Gastroesophageal sphincter (tissue), 4 donors: Measurements from ENCODE around the gene TXNDC11. TPM values are rescaled to one million over a fixed set of nuclear protein-coding genes. Genes with fewer than 3 reads are reported as not detected.

Experiments used
- ATAC-seq: fragments of 150-250 bp; one replicate; pipeline ENCODE4 v1.9.1; 2016; ENCODE audit warnings: mild to moderate bottlenecking, moderate library complexity
- H3K27ac ChIP-seq, 4 donors: fragments of 200-600 bp; sonication (generic) in 3 of 4; 1 replicate in 3 of 4; 2 replicates in 1 of 4; pipeline ENCODE4 v1.5.1; 2016 to 2019
- H3K27me3 ChIP-seq: fragments of 200-600 bp; sonication (generic); one replicate; pipeline ENCODE4 v1.5.1; 2019
- H3K36me3 ChIP-seq, 2 donors: fragments of 200-600 bp; sonication (generic); one replicate each; pipeline ENCODE4 v1.5.1; 2019; ENCODE audit warnings: control low read depth in 1 of 2
- H3K4me1 ChIP-seq, 3 donors: fragments of 200-600 bp; sonication (generic); 1 replicate in 2 of 3; 2 replicates in 1 of 3; pipeline ENCODE4 v1.5.1; 2016 to 2019; ENCODE audit warnings: control low read depth in 2 of 3
- H3K4me3 ChIP-seq, 2 donors: fragments of 200-600 bp; sonication (generic); one replicate each; pipeline ENCODE4 v1.5.1; 2019; ENCODE audit warnings: mild to moderate bottlenecking in 1 of 2, moderate library complexity in 1 of 2
- H3K9me3 ChIP-seq, 3 donors: fragments of 200-600 bp; sonication (generic); one replicate each; pipeline ENCODE4 v1.5.1; 2017 to 2019; ENCODE audit warnings: control low read depth in 2 of 3
- EP300 ChIP-seq: sonication (generic); formaldehyde crosslinking; IDR thresholded peaks from one replicate; pipeline ENCODE4 v1.6.1; 2017; ENCODE audit warnings: antibody characterized with exemption, mild to moderate bottlenecking
- POLR2A ChIP-seq, 2 donors: fragments of 450-650 bp; IDR thresholded peaks; one replicate each; pipeline ENCODE4 v1.6.1; 2017; ENCODE audit warnings: antibody characterized with exemption in 2 of 2, mild to moderate bottlenecking in 2 of 2, moderate library complexity in 1 of 2
- POLR2AphosphoS5 ChIP-seq: sonication (generic); formaldehyde crosslinking; IDR thresholded peaks from one replicate; pipeline ENCODE4 v1.6.1; 2017; ENCODE audit warnings: antibody characterized with exemption
- WGBS, 2 donors: methylation state at CpG; one replicate each; pipeline ENCODE4 v1.1.5; 2018; ENCODE audit warnings: low coverage in 1 of 2; 5-methylcytosine and 5-hydroxymethylcytosine counted together
- total RNA-seq, 4 donors: library from RNA; depleted of rRNA; stranded (reverse); fragments of >200 nt; gene quantifications; one replicate each; pipeline ENCODE4 v1.1.0, GENCODE V29; 2016
- TF ChIP-seq, protein P1 (sequence below), 4 experiments: fragments of 200-600 bp in 2 of 4; fragments of 450-650 bp in 2 of 4; sonication (generic) in 1 of 4; IDR thresholded peaks; one replicate each; pipeline ENCODE4 v1.5.1; 2017 to 2019; ENCODE audit warnings: antibody characterized with exemption in 4 of 4, mild to moderate bottlenecking in 2 of 4, moderate library complexity in 2 of 4

TXNDC11 gene
- total RNA-seq, 4 donors from 2014 or later, result 30.2 to 53.5 (median 46.4) TPM

DNA sequence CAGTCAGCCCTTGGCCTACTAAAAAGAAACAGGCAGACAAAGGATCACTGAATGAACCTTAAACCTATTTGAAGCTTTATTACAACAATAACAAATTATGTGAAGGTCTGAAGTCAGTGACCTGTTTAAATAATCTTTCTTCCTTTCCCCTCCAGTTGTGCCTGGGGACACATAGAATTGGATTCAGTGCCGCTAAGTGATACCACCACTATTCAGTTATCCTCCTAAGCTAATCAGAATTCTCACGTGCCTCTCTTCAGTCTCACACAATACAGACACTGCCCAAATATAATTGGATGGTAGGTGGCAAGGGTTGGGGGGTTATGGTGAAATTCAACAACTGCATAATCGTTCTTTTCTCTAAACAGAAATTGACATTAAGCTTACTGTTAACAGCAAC lies 11.4 kb downstream of the TXNDC11 start:
- Histone ChIP-seq H3K4me1 (peaks cover 7 to 61% (median 12%) of the 10 kb centered on the region in 3 donors), H3K9me3 (no peaks in the 10 kb centered on the region), H3K27ac (peak overlapping the region in 1 of 4 donors; percentile 8), H3K36me3 (peaks cover 0 to 79% of the 10 kb centered on the region in 2 donors), H3K27me3 (no peaks in the 10 kb centered on the region), H3K4me3 (no peak overlapping the region)
- TF ChIP-seq POLR2A (IDR thresholded peaks at IDR 0.05), result no peak
- TF ChIP-seq POLR2AphosphoS5, result no peak
- TF ChIP-seq, protein P1, sequence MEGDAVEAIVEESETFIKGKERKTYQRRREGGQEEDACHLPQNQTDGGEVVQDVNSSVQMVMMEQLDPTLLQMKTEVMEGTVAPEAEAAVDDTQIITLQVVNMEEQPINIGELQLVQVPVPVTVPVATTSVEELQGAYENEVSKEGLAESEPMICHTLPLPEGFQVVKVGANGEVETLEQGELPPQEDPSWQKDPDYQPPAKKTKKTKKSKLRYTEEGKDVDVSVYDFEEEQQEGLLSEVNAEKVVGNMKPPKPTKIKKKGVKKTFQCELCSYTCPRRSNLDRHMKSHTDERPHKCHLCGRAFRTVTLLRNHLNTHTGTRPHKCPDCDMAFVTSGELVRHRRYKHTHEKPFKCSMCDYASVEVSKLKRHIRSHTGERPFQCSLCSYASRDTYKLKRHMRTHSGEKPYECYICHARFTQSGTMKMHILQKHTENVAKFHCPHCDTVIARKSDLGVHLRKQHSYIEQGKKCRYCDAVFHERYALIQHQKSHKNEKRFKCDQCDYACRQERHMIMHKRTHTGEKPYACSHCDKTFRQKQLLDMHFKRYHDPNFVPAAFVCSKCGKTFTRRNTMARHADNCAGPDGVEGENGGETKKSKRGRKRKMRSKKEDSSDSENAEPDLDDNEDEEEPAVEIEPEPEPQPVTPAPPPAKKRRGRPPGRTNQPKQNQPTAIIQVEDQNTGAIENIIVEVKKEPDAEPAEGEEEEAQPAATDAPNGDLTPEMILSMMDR (IDR thresholded peaks at IDR 0.05), result no peak
- TF ChIP-seq EP300, result no peak
- WGBS, 2 donors, result 39 to 64% methylated on average over 3 of the region's 3 CpGs
- no peak for ATAC-seq

DNA sequence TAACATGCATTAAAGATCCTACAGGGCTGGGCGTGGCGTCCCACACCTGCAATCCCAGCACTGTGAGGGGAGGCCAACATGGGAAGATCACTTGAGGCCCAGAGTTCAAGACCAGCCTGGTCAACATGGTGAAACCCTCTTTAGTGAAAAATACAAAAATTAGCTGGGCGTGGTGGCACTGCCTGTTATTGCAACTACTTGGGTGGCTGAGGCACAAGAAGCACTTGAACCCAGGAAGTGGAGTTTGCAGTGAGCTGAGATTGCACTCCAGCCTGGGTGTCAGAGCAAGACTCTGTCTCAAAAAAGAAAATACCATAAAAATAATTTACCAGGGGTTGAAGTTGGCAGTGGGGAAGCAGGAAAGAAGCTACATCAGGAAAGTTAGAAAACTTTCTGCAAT lies 12.9 kb downstream of the TXNDC11 start:
- no peak overlapping the region for H3K27ac ChIP-seq
- H3K36me3 ChIP-seq, result peaks cover 0 to 78% of the 10 kb centered on the region in 2 donors
- no peak for ATAC-seq
- no peaks in the 10 kb centered on the region for H3K9me3 ChIP-seq
- H3K4me1 ChIP-seq, result peaks cover 2 to 59% (median 4%) of the 10 kb centered on the region in 3 donors
- no peaks in the 10 kb centered on the region for H3K27me3 ChIP-seq
- TF ChIP-seq POLR2AphosphoS5 (no peak), POLR2A (IDR thresholded peaks at IDR 0.05) (no peak), EP300 (no peak)
- TF ChIP-seq, protein P1 (IDR thresholded peaks at IDR 0.05), result no peak
- H3K4me3 ChIP-seq, result no peak overlapping the region
- WGBS, 2 donors, result 100% methylated on average over 1 to 2 of the region's 3 CpGs

DNA sequence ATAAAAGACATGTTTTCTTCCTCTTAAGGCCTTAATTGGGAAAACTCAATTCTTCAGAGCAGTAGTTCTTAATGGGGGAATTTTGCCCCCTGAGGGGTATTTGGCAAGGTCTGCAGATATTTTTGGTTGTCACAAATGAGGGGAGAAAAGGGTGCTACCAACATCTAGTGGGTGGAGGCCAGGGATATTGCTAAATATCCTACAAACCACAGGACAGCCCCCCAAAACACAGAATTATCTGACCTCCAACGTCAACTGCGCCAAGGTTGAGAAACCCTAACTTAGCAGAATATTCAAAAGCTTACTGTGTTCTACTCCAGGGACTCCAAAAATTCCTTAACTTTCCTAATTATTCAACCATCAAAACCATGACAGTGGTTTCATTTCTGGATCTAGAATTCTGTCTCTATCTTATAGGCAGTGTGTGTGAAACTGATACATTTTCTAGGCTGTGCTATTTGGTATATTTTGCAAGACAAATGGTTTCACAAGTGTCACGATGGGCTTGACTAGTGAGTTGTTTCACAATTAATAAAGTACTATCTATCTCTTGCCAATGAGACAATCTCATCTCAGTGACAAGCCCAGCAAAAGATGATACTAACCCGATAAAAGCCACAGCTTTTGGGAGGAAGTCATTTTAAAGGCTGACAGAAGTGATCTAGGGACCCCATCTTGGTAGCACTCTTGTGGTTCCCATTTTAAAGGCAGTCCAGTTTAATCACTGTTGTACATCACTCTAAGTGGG lies 14.7 kb downstream of the TXNDC11 start:
- ATAC-seq, result no peak
- TF ChIP-seq, protein P1 (IDR thresholded peaks at IDR 0.05), result no peak
- TF ChIP-seq POLR2AphosphoS5 (no peak), POLR2A (IDR thresholded peaks at IDR 0.05) (no peak), EP300 (no peak)
- Histone ChIP-seq H3K36me3 (peaks cover 0 to 81% of the 10 kb centered on the region in 2 donors), H3K27ac (no peak overlapping the region), H3K9me3 (no peaks in the 10 kb centered on the region), H3K27me3 (no peaks in the 10 kb centered on the region), H3K4me1 (peaks cover 0 to 43% (median 0%) of the 10 kb centered on the region in 3 donors), H3K4me3 (no peak overlapping the region)
- WGBS, 2 donors, result 64 to 89% methylated on average over 3 to 4 of the region's 4 CpGs

DNA sequence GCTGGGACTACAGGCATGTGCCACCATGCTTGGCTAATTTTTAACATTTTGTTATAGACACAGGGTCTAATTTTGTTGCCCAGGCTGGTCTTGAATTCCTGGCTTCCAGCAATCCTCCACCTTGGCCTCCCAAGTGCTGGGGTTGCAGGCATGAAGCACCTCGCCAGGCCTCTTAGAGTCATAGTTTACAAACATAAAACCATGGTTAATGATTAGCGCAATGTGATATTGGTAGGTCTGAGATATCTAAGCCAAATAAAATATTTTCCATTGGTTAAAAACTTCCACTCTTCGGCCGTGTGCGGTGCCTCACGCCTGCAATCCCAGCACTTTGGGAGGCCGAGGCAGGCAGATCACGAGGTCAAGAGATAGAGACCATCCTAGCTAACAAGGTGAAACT lies 16.6 kb downstream of the TXNDC11 start:
- H3K4me3 ChIP-seq, result no peak overlapping the region
- TF ChIP-seq, protein P1 (IDR thresholded peaks at IDR 0.05), result no peak
- TF ChIP-seq POLR2A (IDR thresholded peaks at IDR 0.05), result no peak
- no peak for TF ChIP-seq EP300
- TF ChIP-seq POLR2AphosphoS5, result no peak
- 94 to 100% methylated on average over 6 of the region's 8 CpGs for WGBS, 2 donors
- H3K27ac ChIP-seq, result peak overlapping the region in 1 of 4 donors; percentile 29
- H3K4me1 ChIP-seq, result peaks cover 0 to 36% (median 0%) of the 10 kb centered on the region in 3 donors
- no peaks in the 10 kb centered on the region for H3K9me3 ChIP-seq
- no peak for ATAC-seq
- no peaks in the 10 kb centered on the region for H3K27me3 ChIP-seq
- H3K36me3 ChIP-seq, result peaks cover 0 to 80% of the 10 kb centered on the region in 2 donors

DNA sequence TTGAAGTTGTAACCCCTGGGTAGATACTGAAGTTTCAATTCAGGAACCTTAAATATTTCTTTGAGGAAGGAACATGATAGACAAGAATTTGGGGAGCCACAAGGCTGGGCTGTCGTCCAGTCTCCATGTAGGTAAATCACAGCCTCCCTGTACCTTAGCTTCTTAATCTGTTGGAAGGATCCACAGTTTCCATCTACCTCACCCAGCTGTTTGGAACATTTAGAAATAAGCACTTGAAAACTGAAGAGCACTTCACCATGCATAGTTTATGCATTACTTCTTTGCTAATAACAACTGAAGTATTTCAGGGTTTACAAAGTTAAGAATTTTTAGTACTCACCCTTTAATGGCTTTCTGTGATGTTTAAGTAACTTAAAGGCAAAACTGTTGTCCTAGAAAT lies 17.2 kb downstream of the TXNDC11 start:
- 53 to 80% methylated on average over 1 of the region's 1 CpG for WGBS, 2 donors
- Histone ChIP-seq H3K27ac (peak overlapping the region in 2 of 4 donors; percentile 18 to 29), H3K9me3 (no peaks in the 10 kb centered on the region), H3K4me3 (no peak overlapping the region), H3K4me1 (peaks cover 0 to 32% (median 0%) of the 10 kb centered on the region in 3 donors), H3K36me3 (peaks cover 0 to 85% of the 10 kb centered on the region in 2 donors), H3K27me3 (no peaks in the 10 kb centered on the region)
- TF ChIP-seq POLR2AphosphoS5 (no peak), EP300 (no peak), POLR2A (IDR thresholded peaks at IDR 0.05) (no peak)
- TF ChIP-seq, protein P1 (IDR thresholded peaks at IDR 0.05), result no peak
- ATAC-seq, result no peak
